COLO829 (cell line): Measurements from ENCODE around the gene PCSK6.
"Not testable (repeated sequence)": the region's sequence is repeated elsewhere in the genome, so short reads cannot be mapped to it uniquely, and the experiment has no call there.

Experiments used
- DNase-seq: peaks from one replicate; pipeline ENCODE4 v3.0.0; 2012; ENCODE audit warnings: low spot score

PCSK6 gene

DNA sequence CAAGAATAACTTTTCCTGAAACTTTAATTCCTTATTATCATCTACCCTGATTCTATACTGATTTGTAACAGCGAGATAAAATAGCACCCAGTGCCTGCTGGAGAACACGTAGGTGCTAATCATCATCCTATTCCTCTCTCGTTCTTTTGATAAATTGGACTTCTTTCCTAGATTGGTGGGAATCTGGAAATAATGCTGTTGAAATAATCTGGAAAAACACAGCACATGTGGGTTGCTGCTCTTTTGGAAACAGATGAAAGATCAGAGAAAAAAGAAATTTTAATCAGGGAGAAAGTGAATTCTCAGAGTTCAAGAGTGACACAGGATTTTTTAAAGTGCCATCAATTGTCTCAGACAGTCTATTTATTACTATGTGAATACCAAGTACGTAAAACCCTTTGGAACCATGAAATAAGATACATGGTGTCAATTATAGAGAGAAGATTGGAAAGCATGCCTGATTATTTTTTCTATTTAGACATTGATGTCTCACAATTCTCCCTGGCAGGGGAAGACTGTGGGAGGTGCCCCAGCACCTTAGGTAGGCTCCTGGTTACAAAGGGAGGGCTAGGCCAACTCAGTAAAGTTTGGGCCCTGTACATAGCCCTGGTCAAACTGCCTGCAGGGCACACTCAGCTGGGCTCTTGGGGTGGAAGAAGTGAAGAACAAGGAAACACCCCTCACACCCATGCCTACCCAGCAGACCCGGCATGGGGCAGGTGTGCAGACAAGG, 134.4 kb downstream of the PCSK6 start:
- DNase-seq: no peak

DNA sequence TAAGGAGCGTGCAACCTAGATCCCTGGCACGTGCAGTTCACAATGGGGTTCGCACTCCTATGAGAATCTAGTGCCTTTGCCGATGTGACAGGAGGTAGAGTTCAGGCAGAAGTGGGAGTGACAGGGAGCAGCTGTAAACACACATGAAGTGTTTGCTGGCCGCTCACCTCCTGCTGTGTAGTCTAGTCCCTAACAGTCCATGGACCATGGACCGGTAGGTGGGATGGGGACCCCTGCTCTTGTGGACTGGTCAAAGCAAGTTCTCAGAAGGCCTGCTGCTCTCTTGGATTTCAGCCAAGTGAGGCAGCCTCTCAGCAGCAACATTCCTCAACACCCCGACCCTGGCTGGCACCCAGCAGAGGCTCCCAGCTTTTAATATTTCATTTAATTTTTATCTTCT, 136.3 kb downstream of the PCSK6 start:
- no peak for DNase-seq

DNA sequence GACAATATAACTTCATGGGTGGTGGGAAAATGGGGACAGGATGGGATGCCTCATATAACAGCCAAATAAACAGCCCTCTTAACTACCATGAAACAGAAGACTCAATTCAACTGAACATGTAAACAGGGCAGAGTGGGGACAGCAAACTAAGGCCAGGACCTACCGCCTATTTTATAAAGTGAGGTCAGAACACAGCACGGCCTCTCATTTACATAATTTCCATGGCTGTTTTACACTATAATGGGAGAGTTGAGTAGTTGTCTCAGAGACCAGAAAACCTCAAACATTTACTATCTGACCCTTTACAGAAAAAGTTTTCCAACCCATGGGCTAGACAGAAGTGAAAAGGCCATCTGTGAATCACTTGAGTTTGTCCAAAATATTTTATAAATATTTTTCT, 137.8 kb downstream of the PCSK6 start:
- DNase-seq: no peak

DNA sequence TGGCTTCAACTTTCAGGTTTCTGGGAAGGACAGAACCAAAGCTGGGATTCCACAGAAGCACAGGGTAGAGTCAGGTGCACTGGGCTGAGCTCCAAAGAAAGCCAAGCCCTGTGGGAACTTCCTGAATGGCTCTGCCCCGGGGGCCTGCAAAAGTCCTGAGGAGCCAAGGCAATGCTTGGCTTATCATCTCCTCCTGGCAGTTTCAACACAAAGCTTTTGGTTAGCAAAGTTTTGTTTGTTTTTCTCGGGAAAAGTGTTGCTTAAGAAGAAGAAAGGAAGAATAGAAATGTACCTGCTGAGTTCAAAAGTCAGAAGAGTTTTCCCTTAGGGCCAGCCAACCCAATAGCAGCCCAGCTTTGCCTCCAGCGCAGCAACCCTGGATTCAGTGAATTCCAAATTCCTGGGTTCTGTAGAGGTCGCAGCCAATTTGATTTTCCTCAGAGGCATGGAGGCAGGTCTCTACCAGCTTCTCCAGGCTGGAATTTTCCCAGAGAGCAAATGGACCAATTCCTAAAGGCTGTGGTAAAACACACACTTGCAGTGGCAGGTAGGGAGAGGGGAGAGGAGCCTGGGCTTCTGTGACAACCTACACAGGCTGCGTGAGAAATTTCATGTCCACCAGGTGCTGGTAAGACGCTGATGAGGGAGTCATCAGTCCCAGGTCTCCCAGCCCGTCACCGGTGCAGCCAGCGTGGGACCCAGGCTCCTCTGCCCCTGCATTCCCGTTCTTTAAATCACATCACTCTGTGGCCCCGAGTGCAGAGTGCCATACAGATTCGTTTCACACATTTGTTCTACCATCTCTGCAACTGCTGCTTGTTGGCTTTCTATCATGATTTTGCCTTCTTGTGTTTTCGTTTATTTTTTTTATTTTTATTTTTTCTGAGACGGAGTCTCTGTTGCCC, 140.2 kb downstream of the PCSK6 start:
- DNase-seq: no peak

DNA sequence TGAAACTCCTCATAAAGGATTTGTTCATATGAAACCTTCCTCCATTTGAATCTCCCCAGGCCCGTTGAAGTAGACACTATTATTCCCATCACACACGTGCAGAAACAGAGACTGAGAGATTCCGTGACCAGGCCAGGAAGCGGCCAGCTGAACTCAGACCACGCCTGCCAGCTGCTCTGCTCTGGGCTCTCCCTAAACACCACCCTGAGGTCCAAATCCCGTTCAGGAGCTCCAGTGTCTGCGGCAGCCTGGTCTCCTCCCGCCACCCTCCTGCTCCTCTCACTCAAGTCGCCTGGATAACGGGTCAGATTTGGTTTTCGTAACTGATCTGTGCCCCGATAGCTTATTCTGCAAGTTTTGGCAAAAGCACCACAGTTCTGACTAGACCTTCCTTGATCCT, 140.9 kb downstream of the PCSK6 start:
- no peak for DNase-seq

DNA sequence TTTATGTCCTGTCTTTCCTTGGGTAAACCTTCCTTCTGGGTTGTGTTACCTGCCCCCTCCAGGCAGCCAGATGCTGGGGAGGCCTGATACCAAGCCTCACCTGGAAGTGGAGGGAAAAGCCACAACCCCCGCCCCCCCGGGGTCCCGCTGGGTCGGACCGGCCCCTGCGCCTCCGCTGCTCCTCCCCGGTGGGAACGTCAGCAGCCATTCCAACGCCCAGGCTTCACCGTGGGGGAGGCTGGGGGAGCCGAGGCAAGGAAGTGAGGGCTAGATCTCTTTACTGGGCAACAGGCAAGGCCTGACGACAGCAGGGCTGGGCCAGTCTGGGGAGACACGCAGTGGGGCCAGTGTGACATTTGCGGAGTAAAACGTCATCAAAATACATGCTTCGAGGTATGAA, 141.5 kb downstream of the PCSK6 start:
- DNase-seq: no peak

DNA sequence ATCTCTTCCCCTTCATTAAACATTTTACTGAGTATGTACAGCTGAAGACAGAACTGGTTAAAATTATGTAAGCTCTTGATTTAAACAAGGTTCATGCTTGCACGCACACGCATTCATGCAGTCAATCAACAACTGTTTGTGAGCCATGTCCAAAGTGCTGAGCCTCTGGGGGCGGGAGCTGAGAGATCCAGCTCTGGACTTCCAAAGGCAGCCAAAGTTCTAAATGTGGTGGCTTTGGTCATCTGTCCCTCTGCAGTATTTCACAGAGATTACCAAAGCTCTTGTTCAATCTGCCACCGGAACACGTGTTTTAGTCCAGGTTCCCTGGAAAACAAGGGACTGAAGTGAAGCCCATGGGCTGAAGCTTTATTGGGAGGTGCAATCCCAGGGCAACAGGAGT, 142.1 kb downstream of the PCSK6 start:
- DNase-seq: no peak

DNA sequence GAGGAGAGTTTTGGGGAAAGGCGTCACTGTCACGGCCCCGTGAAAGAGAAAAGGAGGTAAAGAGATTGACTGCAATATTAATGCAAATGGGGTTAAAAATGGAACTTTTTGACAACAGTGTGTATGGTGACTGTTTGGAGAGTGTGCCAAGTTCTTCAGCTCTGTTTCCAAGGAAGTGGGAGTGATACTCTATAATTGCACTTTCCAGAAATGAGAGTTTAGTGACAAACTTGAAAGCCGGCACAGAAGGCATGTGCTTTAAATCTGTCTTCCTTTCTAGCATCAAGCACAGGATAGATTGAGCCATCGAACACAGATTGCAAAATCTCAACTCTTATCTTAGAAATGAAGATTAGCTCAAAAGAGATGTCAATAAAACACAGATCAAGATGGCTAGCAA, 142.6 kb downstream of the PCSK6 start:
- peak; percentile 41 for DNase-seq

DNA sequence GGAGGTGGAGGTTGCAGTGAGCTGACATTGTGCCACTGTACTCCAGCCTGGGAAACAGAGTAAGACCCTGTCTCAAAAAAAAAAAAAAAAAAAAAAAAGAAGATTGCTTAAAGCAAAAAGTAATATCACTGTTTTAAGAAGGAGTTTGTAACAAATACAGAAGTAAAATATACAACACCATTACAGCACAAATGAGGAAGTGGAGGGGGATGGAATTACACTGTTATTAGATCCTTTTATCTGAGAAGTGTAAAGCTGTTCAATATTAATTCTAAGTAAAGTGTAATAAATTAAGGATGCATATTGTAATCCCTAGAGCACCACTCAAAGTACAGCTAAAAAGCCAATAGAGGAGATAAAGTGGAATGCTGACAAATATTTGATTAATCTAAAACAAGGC, 147.5 kb downstream of the PCSK6 start:
- DNase-seq: no peak

DNA sequence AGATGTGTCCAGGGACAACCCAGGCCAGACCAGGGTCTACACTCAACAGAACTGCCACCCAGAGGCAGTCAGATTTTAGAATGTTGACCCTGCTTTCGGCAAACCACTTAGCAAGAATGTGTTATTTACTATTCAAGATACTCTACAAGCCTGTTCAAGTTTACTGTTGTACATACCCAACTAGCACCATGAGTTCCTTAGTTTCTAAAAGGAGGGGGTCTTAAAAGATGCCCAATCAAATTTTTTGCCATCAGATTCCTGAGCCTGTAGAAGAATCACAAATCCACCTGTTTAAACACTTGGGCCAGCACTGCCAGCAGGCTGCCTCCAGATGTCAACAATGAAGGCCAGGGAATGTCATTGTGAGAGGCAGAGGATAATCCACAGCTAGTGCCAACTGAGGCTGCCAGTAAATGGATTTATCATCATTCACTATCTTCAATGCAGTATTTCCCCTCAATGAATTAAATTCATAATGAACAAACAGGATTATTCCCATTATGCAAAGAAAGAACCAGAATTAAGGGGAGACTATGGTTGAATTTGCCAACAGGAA, 150.9 kb downstream of the PCSK6 start:
- no peak for DNase-seq

DNA sequence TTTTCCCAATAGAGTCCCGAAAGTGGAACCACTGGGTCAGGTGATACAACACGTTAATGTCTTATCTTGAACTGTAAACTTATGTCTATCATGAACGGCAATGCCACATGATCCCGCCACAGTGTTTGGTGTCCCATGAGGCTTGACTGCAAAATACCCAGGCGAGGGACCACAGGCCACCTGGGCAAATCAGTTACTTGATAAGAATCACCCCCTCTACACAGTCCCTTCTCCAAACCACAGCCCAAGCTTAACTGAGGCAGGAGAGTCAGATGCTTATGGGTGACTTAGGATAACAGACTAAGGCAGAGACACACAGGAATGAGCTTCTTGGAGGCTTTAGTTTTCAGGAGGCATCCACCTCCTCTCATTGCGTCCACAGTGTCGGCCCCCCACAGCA, 151.5 kb downstream of the PCSK6 start:
- no peak for DNase-seq

DNA sequence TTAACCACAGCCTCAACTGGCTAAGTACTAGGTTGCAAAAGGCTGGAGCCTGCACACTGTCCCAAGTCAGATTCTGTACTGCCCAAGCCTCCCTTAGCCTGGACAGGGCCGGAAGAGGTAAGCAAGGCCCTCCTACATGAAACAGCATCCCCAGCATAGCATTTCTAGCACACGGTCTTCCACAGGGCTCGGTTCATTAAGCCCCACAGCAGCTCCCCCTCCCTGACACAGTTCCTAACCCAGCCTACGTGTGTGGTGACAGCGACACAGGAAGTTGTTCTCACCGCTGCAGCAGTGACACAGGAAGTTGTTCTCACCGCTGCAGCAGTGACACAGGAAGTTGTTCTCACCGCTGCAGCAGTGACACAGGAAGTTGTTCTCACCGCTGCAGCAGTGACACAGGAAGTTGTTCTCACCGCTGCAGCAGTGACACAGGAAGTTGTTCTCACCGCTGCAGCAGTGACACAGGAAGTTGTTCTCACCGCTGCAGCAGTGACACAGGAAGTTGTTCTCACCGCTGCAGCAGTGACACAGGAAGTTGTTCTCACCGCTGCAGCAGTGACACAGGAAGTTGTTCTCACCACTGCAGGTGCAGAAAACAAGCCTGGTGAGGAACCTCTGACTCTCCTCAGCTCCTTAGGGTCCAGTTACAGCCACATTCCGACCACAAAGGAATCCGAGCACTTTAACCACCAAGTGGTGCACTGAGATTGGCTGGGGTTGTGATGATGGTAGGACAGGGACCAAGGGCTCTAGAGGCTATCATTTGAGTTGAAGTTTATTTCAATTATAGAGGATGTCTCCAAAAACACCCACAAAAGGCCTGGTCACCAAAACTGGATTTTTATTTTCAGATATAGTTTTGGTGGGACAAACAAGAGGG, 155.4 kb downstream of the PCSK6 start:
- not testable (repeated sequence) for DNase-seq

DNA sequence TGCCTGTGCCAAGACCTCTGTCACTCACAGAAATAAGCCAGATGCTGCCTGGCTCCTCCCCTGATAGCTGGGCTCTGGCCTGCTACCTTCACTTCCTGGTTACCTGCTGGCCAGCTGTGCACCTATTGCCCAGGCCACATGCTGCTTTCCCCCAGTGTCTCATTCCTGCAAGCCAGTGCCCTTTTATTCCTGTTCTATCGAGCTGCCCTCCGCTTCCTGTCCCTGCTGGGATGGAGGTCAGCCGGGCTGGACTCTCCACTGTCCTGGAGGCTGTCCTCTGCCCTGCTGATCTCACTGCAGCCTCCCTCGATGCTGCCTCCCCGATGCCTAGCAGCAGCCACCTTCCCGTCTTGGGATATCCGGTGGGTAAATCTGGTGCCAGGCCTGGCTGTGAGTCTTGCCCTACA, 157.4 kb downstream of the PCSK6 start:
- no peak for DNase-seq

DNA sequence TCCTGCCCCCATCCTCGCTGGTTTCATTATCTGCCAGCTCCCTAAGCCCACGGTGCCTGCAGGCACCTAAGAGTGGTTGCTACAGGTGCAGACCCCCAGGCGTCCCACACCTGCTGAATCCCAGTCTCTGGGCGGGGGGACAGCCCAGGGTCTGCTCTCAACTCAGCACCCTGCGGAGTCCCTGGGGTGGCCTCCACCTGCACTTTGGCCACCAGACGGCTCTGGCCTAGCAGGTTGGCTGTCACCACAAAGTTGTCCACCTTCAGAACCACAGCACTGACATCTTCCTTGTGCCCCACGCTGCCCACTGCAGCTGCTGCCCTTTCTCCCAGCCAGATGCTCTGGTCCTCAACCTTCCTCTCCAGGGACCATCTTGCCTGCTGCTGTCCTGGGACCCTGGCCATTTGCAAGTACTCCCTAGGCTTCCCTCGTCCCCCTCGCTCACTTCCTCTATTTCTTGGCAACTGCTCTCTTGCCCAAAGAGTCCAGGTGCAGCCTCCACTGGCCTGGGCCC, 159.6 kb downstream of the PCSK6 start:
- DNase-seq: no peak

DNA sequence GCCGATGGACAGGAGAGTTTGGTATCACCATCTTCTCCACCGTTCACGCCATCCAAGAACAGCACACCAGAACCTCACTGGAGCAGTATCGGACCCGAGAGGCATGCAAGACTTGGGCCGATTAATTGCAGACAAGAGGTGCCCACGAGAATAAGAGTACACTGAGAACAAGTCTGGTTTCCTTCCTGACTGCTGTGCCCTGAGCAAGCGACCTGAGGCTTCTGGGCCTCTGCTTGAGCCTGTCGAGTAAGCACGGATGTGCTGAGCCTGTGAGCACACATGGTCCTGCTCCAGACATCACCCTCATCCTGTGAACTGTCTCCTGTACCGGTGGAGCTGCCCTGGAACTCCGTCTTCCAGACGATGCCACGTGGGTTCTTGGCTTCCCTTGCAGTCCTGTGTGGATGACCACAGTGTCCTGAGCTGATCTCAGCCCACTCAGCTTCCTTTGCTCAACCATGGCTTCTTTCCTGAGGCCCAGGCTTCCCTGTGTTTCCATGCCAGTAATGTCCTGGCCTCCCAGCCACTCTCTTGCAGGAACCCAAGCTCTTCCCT, 160.1 kb downstream of the PCSK6 start:
- DNase-seq: no peak

DNA sequence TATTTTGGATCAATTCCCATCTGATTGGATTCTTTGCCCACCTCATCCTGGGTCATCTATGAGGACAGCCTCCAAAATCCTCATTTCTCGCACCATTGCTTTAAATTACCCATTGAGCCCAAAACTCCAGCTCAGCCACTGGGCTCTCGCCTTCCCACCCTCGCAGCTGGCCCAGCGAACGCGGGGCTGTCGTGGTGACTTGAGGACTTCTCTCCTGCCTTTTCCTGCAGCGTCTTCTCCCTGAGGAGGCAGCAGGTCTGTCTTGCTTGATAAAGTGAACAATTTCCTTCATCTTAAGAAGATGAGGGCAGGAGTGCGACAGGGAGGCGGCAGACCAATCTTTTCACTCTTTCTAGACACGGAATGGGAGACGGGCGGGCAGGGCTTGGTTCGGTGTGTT, 161.5 kb downstream of the PCSK6 start:
- DNase-seq: no peak

DNA sequence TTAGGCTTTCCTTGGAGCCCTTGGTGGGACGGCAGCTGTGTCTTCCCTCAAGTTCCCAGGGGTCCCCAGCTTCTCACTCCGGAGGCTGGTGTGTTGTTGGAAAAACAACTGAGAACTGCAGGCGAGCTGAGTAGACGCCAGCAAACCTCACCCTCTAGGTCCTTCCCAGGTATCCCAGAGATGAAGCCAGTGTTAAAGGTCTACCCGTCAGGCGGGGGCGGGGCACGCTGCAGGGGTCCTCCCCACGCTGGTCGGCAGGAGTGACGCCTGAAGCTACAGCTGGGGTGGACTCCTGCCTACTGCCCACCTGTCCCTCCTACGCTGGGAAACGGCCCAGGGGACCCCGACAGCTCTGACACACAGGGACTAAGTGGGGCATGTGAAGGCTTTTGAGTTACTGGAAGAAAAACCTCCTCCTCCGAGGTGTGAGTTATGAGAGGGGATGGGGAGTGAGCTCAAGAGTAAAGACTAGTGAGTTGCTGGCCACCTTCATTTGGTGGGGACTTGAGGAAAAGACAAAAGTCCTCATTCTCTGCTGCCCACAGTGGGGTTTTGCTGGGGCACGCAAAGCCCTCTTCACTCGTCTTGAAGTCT, 162.3 kb downstream of the PCSK6 start:
- no peak for DNase-seq

DNA sequence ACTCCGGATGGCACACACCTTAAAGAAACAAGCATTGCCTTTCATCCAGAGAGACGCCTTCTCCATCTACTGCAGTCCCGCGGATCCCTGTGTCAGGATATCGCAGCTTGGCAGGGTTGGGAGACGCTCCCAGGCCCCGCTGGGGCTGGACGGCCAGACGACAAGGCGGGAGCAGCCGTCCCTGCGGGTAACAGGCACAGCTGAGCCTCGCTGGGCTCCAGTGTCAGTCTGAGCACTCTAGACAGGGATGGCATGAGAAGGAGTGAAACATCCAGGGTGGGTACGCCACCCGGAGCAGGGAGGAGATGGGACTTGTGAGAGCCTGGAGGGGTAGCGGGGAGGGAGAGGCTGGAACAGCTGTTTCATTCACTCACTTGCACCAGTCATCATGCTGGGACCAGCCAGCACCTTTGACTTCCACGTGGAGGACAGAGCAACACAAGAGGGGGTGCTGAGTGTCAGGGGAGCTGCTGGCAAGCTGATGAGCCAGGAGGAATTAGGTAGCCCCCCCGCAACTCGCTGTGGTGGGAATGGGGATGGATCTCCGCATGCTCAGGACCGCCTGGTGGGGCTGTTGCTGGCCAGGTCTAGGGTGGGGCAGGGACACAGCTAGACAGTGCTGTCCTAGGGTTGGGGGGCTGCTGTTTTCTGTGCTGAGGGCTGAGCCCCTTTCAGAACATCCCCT, 162.9 kb downstream of the PCSK6 start:
- DNase-seq: no peak

DNA sequence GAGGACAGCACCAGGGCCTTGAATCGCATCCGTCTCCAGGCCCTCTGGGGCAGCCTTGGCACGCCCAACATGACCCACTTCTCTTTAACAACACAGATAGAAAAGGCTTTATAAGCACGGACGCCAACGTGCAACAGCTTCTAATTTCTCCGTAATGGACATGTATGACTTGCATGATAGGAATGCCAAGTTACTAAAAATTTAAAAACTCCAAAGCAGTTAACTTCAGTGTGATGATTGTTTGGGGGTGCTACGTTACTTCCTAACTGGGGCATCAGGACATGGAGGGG, 163.5 kb downstream of the PCSK6 start:
- DNase-seq: no peak

DNA sequence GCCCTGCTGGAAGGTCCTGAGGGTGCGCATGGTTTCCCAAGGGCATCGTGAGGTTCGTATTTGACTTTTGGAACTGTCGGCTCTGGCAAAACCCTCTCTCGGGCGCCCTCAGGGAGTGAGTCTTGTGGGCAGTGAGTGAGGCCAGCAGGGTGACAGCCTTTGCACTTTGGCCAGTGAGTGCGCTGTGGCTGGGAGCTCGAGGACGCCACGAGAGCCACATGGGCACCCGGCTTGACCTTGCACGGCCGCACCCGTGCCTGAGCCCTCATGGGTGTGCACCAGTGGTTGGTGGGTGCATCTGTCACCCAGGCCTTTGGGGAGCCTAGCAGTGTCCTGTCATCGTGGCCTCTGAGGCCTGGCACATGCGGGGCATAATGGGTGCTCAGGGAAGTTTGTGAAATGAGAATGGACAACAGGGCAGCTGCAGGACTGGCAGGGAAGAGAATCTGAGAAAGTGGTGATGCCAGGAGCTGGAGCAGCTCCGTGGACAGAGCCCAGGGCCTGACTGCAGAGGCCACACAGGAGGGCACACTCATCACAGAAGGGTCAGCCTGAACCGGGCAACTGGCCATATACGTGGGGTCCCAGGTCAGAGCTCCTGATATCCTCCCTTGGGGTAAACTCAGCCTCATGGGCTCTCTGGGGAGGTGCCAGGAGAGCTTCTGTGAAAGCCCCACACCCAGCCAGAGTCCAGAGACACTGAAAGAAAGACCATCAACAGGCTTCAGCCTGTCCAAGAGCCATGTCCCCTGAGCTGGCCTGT, 164.1 kb downstream of the PCSK6 start:
- DNase-seq: no peak
